Measurements from ENCODE around the gene RNF10.
"Not testable (repeated sequence)": the region's sequence is repeated elsewhere in the genome, so short reads cannot be mapped to it uniquely, and the experiment has no call there.

RNF10 gene

GRCh38 chr12:120586860-120587259, 52.7 kb downstream of the RNF10 start:
- Histone ChIP-seq H3K4me1 (ENCODE audit: control insufficient read depth, insufficient read depth, low read length) (peaks cover 22% of the 10 kb centered on the region), H3K27me3 (ENCODE audit: control insufficient read depth, insufficient read depth, low read length) (no peaks in the 10 kb centered on the region)

DNA sequence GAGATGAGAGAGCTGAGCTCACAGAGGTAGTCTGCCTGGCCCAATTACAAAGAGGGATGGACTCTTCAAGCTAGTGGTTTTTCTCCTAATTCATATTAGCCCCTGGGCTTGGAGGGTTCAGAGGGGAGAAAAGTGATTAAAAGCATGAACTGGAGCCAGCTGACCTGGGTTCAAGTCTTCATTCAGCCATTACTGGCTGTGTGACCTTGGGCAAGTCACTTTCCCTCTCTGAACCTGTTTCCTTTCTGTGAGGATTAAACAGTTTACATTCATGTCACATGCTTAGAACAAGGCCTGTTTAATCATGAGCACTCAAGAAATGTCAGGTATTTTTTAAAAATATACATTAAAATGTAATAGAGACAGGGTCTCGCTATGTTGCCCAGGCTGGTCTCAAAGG, 54.2 kb downstream of the RNF10 start:
- Histone ChIP-seq H3K9ac (ENCODE audit: low read length) (no peak overlapping the region), H3K27me3 (ENCODE audit: control insufficient read depth, insufficient read depth, low read length) (no peaks in the 10 kb centered on the region), H3K9me3 (ENCODE audit: control insufficient read depth, low read length) (no peaks in the 10 kb centered on the region), H3K4me3 (ENCODE audit: low read length) (no peak overlapping the region), H3K4me1 (ENCODE audit: control insufficient read depth, insufficient read depth, low read length) (peaks cover 20% of the 10 kb centered on the region), H3K36me3 (ENCODE audit: control insufficient read depth, insufficient read depth, low read length) (no peaks in the 10 kb centered on the region)

More at GRCh38 chr12:120586860-120587259, 52.7 kb downstream of the RNF10 start:
- Histone ChIP-seq H3K9ac (ENCODE audit: low read length) (no peak overlapping the region), H3K4me3 (ENCODE audit: low read length) (no peak overlapping the region), H3K9me3 (ENCODE audit: control insufficient read depth, low read length) (no peaks in the 10 kb centered on the region), H3K36me3 (ENCODE audit: control insufficient read depth, insufficient read depth, low read length) (no peaks in the 10 kb centered on the region)

GRCh38 chr12:120588948-120589930, 55.1 kb downstream of the RNF10 start:
- Histone ChIP-seq H3K4me1 (ENCODE audit: control insufficient read depth, insufficient read depth, low read length) (peaks cover 14% of the 10 kb centered on the region), H3K9ac (ENCODE audit: low read length) (no peak overlapping the region), H3K27me3 (ENCODE audit: control insufficient read depth, insufficient read depth, low read length) (no peaks in the 10 kb centered on the region), H3K4me3 (ENCODE audit: low read length) (no peak overlapping the region), H3K9me3 (ENCODE audit: control insufficient read depth, low read length) (no peaks in the 10 kb centered on the region), H3K36me3 (ENCODE audit: control insufficient read depth, insufficient read depth, low read length) (no peaks in the 10 kb centered on the region)

- no peak overlapping the region for H3K9ac ChIP-seq (ENCODE audit: low read length)
- H3K4me3 ChIP-seq (ENCODE audit: low read length) = no peak overlapping the region
- H3K27me3 ChIP-seq (ENCODE audit: control insufficient read depth, insufficient read depth, low read length) = no peaks in the 10 kb centered on the region
- no peaks in the 10 kb centered on the region for H3K9me3 ChIP-seq (ENCODE audit: control insufficient read depth, low read length)
- peaks cover 9% of the 10 kb centered on the region for H3K4me1 ChIP-seq (ENCODE audit: control insufficient read depth, insufficient read depth, low read length)
- no peaks in the 10 kb centered on the region for H3K36me3 ChIP-seq (ENCODE audit: control insufficient read depth, insufficient read depth, low read length)
Observed at GRCh38 chr12:120590741-120591407, 56.7 kb downstream of the RNF10 start.

GRCh38 chr12:120592121-120593049, 58.2 kb downstream of the RNF10 start:
- Histone ChIP-seq H3K4me3 (ENCODE audit: low read length) (no peak overlapping the region), H3K9me3 (ENCODE audit: control insufficient read depth, low read length) (no peaks in the 10 kb centered on the region), H3K4me1 (ENCODE audit: control insufficient read depth, insufficient read depth, low read length) (peaks cover 9% of the 10 kb centered on the region), H3K36me3 (ENCODE audit: control insufficient read depth, insufficient read depth, low read length) (no peaks in the 10 kb centered on the region), H3K27me3 (ENCODE audit: control insufficient read depth, insufficient read depth, low read length) (peaks cover under 1% of the 10 kb centered on the region), H3K9ac (ENCODE audit: low read length) (no peak overlapping the region)

DNA sequence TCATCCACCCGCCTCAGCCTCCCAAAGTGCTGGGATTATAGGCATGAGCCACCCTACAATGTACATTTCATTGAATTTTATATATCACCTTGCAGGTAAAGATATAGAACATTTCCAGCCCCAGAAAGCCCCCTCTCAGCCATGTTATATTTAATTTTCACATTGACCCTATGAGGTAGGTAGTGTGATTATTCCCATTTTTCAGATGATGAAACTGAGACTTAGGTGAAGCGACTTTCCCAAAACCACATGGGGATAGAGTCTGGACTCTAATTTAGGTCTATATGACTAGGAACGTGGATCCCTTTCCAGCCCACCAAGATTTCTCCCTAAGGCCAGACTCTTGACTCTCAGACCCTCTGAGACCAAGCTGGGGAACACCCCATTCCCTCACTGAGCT, 62.7 kb downstream of the RNF10 start:
- no peaks in the 10 kb centered on the region for H3K9me3 ChIP-seq (ENCODE audit: control insufficient read depth, low read length)
- H3K4me1 ChIP-seq (ENCODE audit: control insufficient read depth, insufficient read depth, low read length) = peaks cover 10% of the 10 kb centered on the region
- no peak overlapping the region for H3K4me3 ChIP-seq (ENCODE audit: low read length)
- no peaks in the 10 kb centered on the region for H3K36me3 ChIP-seq (ENCODE audit: control insufficient read depth, insufficient read depth, low read length)
- H3K27me3 ChIP-seq (ENCODE audit: control insufficient read depth, insufficient read depth, low read length) = peaks cover 5% of the 10 kb centered on the region
- no peak overlapping the region for H3K9ac ChIP-seq (ENCODE audit: low read length)

GRCh38 chr12:120597861-120598260, 63.7 kb downstream of the RNF10 start:
- no peaks in the 10 kb centered on the region for H3K36me3 ChIP-seq (ENCODE audit: control insufficient read depth, insufficient read depth, low read length)

GRCh38 chr12:120598674-120599463, 64.7 kb downstream of the RNF10 start:
- Histone ChIP-seq H3K36me3 (ENCODE audit: control insufficient read depth, insufficient read depth, low read length) (no peaks in the 10 kb centered on the region), H3K27me3 (ENCODE audit: control insufficient read depth, insufficient read depth, low read length) (peaks cover 5% of the 10 kb centered on the region), H3K4me3 (ENCODE audit: low read length) (no peak overlapping the region), H3K9me3 (ENCODE audit: control insufficient read depth, low read length) (no peaks in the 10 kb centered on the region), H3K4me1 (ENCODE audit: control insufficient read depth, insufficient read depth, low read length) (peaks cover 14% of the 10 kb centered on the region), H3K9ac (ENCODE audit: low read length) (no peak overlapping the region)

More at GRCh38 chr12:120597861-120598260, 63.7 kb downstream of the RNF10 start:
- H3K9ac ChIP-seq (ENCODE audit: low read length) = no peak overlapping the region
- H3K4me1 ChIP-seq (ENCODE audit: control insufficient read depth, insufficient read depth, low read length) = peaks cover 14% of the 10 kb centered on the region
- no peak overlapping the region for H3K4me3 ChIP-seq (ENCODE audit: low read length)
- no peaks in the 10 kb centered on the region for H3K9me3 ChIP-seq (ENCODE audit: control insufficient read depth, low read length)
- H3K27me3 ChIP-seq (ENCODE audit: control insufficient read depth, insufficient read depth, low read length) = peaks cover 5% of the 10 kb centered on the region

DNA sequence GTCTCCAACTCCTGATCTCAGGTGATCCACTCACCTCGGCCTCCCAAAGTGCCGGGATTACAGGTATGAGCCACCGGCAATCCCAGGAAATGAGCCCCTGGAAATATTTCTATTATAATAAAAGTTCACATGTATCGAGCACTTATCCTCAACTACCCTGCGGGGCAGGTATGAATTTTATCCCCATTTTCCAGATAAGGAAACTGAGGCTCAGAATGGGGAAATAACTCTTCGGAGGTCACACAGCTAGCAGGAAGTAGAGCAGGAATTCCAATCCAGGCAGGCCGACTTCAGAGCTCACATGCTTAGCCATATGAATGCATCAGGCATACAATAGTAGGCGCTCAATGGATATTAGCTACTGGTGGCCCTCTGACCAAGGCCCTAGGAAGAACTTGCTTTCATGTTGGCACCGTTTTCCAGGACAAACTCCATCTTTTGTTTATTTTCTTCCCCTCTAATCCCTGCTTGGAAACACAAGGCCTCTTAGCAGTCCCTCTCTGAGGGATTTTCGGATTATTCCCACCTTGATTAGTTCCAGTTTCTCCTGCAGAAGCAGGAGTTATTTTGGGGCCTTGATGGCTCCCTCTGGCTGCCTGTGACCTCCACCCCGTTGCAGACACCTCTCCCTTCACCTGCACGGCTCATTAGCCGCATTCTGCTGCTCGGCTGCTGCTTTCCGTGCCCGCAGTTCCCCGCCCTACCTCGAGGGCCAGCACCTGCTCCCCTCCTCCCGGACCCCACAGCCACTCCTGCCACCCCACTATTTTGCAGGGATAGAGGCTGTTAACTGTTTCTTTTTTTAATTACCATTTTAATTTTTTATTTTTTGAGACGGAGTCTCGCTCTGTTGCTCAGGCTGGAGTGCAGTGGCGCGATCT, 65.8 kb downstream of the RNF10 start:
- H3K36me3 ChIP-seq (ENCODE audit: control insufficient read depth, insufficient read depth, low read length) = no peaks in the 10 kb centered on the region
- no peak overlapping the region for H3K9ac ChIP-seq (ENCODE audit: low read length)
- no peaks in the 10 kb centered on the region for H3K9me3 ChIP-seq (ENCODE audit: control insufficient read depth, low read length)
- H3K4me1 ChIP-seq (ENCODE audit: control insufficient read depth, insufficient read depth, low read length) = peaks cover 14% of the 10 kb centered on the region
- H3K4me3 ChIP-seq (ENCODE audit: low read length) = no peak overlapping the region
- peaks cover 5% of the 10 kb centered on the region for H3K27me3 ChIP-seq (ENCODE audit: control insufficient read depth, insufficient read depth, low read length)

GRCh38 chr12:120602416-120602815, 68.3 kb downstream of the RNF10 start:
- not testable (repeated sequence) for H3K27me3 ChIP-seq (ENCODE audit: control insufficient read depth, insufficient read depth, low read length); H3K9ac ChIP-seq (ENCODE audit: low read length); H3K9me3 ChIP-seq (ENCODE audit: control insufficient read depth, low read length); H3K36me3 ChIP-seq (ENCODE audit: control insufficient read depth, insufficient read depth, low read length); H3K4me3 ChIP-seq (ENCODE audit: low read length)
- peaks cover 14% of the 10 kb centered on the region for H3K4me1 ChIP-seq (ENCODE audit: control insufficient read depth, insufficient read depth, low read length)

Measured in mucosa of stomach (tissue), 1 donor.